ENCODE data around the gene MAP3K4. TPM values are rescaled to one million over a fixed set of nuclear protein-coding genes. Genes with fewer than 3 reads are reported as not detected.
A peak's percentile ranks its signal among the peaks of the same experiment; 100 is the strongest.

Gene MAP3K4
- total and polyA plus RNA-seq, 5 donors: 11.8 to 42.3 (median 29.9) TPM

- H3K27ac ChIP-seq (ENCODE audit: low read length): no peak overlapping the region
- ATAC-seq: no peak
Measured at GRCh38 chr6:160987265-160987664, 4.3 kb upstream of the MAP3K4 start.

GRCh38 chr6:160990847-160991405, 643 bp upstream of the MAP3K4 start:
- peak overlapping the region; percentile 52 for H3K4me3 ChIP-seq (ENCODE audit: low read length)
- H3K27ac ChIP-seq (ENCODE audit: low read length): peak overlapping the region; percentile 96
- H3K4me1 ChIP-seq (ENCODE audit: control insufficient read depth, insufficient read depth, low read length): peaks cover 3% of the 10 kb centered on the region
- intact Hi-C loops (cut with DNase I): loop anchor here (5.0 to 10.0 kb wide), 2 partner anchors 59 to 384 kb away; no protein-coding TSS in a partner anchor
- H3K27me3 ChIP-seq (ENCODE audit: control insufficient read depth, insufficient read depth): no peaks in the 10 kb centered on the region
- H3K9me3 ChIP-seq (ENCODE audit: control insufficient read depth, low read length): no peaks in the 10 kb centered on the region
- no peak for ATAC-seq
- no peak for DNase-seq
- 4% methylated on average over 15 of the region's 15 CpGs for WGBS

More at GRCh38 chr6:160987265-160987664, 4.3 kb upstream of the MAP3K4 start:
- H3K9me3 ChIP-seq (ENCODE audit: control insufficient read depth, low read length): no peaks in the 10 kb centered on the region
- intact Hi-C loops (cut with DNase I): no loop called here
- H3K27me3 ChIP-seq (ENCODE audit: control insufficient read depth, insufficient read depth): no peaks in the 10 kb centered on the region
- no peak for DNase-seq
- no peak overlapping the region for H3K4me3 ChIP-seq (ENCODE audit: low read length)
- no peaks in the 10 kb centered on the region for H3K4me1 ChIP-seq (ENCODE audit: control insufficient read depth, insufficient read depth, low read length)
- WGBS: 71% methylated on average over 3 of the region's 3 CpGs

- peak; percentile 65 to 74 for ATAC-seq
- intact Hi-C loops (cut with DNase I): loop anchor here (5.0 to 10.0 kb wide), 2 partner anchors 60 to 382 kb away; no protein-coding TSS in a partner anchor
- H3K27me3 ChIP-seq (ENCODE audit: control insufficient read depth, insufficient read depth): no peaks in the 10 kb centered on the region
- peak overlapping the region; percentile 52 for H3K4me3 ChIP-seq (ENCODE audit: low read length)
- peak overlapping the region; percentile 96 for H3K27ac ChIP-seq (ENCODE audit: low read length)
- H3K9me3 ChIP-seq (ENCODE audit: control insufficient read depth, low read length): no peaks in the 10 kb centered on the region
- under 1% methylated on average over 47 of the region's 47 CpGs for WGBS
- H3K4me1 ChIP-seq (ENCODE audit: control insufficient read depth, insufficient read depth, low read length): peaks cover 7% of the 10 kb centered on the region
- DNase-seq: peak; percentile 53 to 81 (median 72)
Measured at GRCh38 chr6:160992061-160992979, 751 bp downstream of the MAP3K4 start.

GRCh38 chr6:160992980-160993314, 1.4 kb downstream of the MAP3K4 start:
- Histone ChIP-seq H3K27ac (ENCODE audit: low read length) (no peak overlapping the region), H3K4me3 (ENCODE audit: low read length) (peak overlapping the region; percentile 52), H3K4me1 (ENCODE audit: control insufficient read depth, insufficient read depth, low read length) (peaks cover 7% of the 10 kb centered on the region), H3K27me3 (ENCODE audit: control insufficient read depth, insufficient read depth) (no peaks in the 10 kb centered on the region), H3K9me3 (ENCODE audit: control insufficient read depth, low read length) (no peaks in the 10 kb centered on the region)
- ATAC-seq: no peak
- intact Hi-C loops (cut with DNase I): loop anchor here (5.0 to 10.0 kb wide), 2 partner anchors 61 to 382 kb away; no protein-coding TSS in a partner anchor
- no peak for DNase-seq

GRCh38 chr6:160995271-160995670, 3.7 kb downstream of the MAP3K4 start:
- Histone ChIP-seq H3K27ac (ENCODE audit: low read length) (no peak overlapping the region), H3K4me1 (ENCODE audit: control insufficient read depth, insufficient read depth, low read length) (peaks cover 7% of the 10 kb centered on the region), H3K4me3 (ENCODE audit: low read length) (no peak overlapping the region), H3K27me3 (ENCODE audit: control insufficient read depth, insufficient read depth) (no peaks in the 10 kb centered on the region), H3K9me3 (ENCODE audit: control insufficient read depth, low read length) (no peaks in the 10 kb centered on the region)
- intact Hi-C loops (cut with DNase I): loop anchor here in 1 of 4 donors (10.0 kb wide), 1 partner anchor 380 kb away; no protein-coding TSS in a partner anchor
- DNase-seq (no peak), ATAC-seq (no peak)
- WGBS: 62% methylated on average over 1 of the region's 1 CpG

- Histone ChIP-seq H3K27me3 (ENCODE audit: control insufficient read depth, insufficient read depth) (no peaks in the 10 kb centered on the region), H3K4me3 (ENCODE audit: low read length) (no peak overlapping the region), H3K4me1 (ENCODE audit: control insufficient read depth, insufficient read depth, low read length) (peaks cover 7% of the 10 kb centered on the region), H3K9me3 (ENCODE audit: control insufficient read depth, low read length) (no peaks in the 10 kb centered on the region), H3K27ac (ENCODE audit: low read length) (no peak overlapping the region)
- DNase-seq: no peak
- WGBS: 78% methylated on average over 4 of the region's 4 CpGs
- intact Hi-C loops (cut with DNase I): loop anchor here in 1 of 4 donors (10.0 kb wide), 1 partner anchor 379 kb away; no protein-coding TSS in a partner anchor
- no peak for ATAC-seq
Measured at GRCh38 chr6:160996131-160996601, 4.6 kb downstream of the MAP3K4 start.

- peaks cover 9% of the 10 kb centered on the region for H3K4me1 ChIP-seq (ENCODE audit: control insufficient read depth, insufficient read depth, low read length)
- no peak for DNase-seq
- WGBS: 75% methylated on average over 3 of the region's 3 CpGs
Measured at GRCh38 chr6:160998217-160998616, 6.6 kb downstream of the MAP3K4 start.

GRCh38 chr6:160998766-160999165, 7.2 kb downstream of the MAP3K4 start:
- Histone ChIP-seq H3K4me1 (ENCODE audit: control insufficient read depth, insufficient read depth, low read length) (peaks cover 9% of the 10 kb centered on the region), H3K27ac (ENCODE audit: low read length) (no peak overlapping the region), H3K27me3 (ENCODE audit: control insufficient read depth, insufficient read depth) (no peaks in the 10 kb centered on the region), H3K9me3 (ENCODE audit: control insufficient read depth, low read length) (no peaks in the 10 kb centered on the region), H3K4me3 (ENCODE audit: low read length) (no peak overlapping the region)
- DNase-seq: no peak
- ATAC-seq: no peak
- WGBS: 63% methylated on average over 4 of the region's 4 CpGs
- intact Hi-C loops (cut with DNase I): loop anchor here in 1 of 4 donors (10.0 kb wide), 1 partner anchor 376 kb away; no protein-coding TSS in a partner anchor

More at GRCh38 chr6:160998217-160998616, 6.6 kb downstream of the MAP3K4 start:
- intact Hi-C loops (cut with DNase I): loop anchor here in 1 of 4 donors (10.0 kb wide), 1 partner anchor 377 kb away; no protein-coding TSS in a partner anchor
- H3K4me3 ChIP-seq (ENCODE audit: low read length): no peak overlapping the region
- no peak overlapping the region for H3K27ac ChIP-seq (ENCODE audit: low read length)
- no peaks in the 10 kb centered on the region for H3K9me3 ChIP-seq (ENCODE audit: control insufficient read depth, low read length)
- H3K27me3 ChIP-seq (ENCODE audit: control insufficient read depth, insufficient read depth): no peaks in the 10 kb centered on the region
- ATAC-seq: no peak

- Histone ChIP-seq H3K9me3 (ENCODE audit: control insufficient read depth, low read length) (no peaks in the 10 kb centered on the region), H3K27ac (ENCODE audit: low read length) (no peak overlapping the region), H3K4me1 (ENCODE audit: control insufficient read depth, insufficient read depth, low read length) (peaks cover 9% of the 10 kb centered on the region), H3K4me3 (ENCODE audit: low read length) (no peak overlapping the region), H3K27me3 (ENCODE audit: control insufficient read depth, insufficient read depth) (no peaks in the 10 kb centered on the region)
- intact Hi-C loops (cut with DNase I): loop anchor here in 1 of 4 donors (10.0 kb wide), 1 partner anchor 375 kb away; no protein-coding TSS in a partner anchor
- DNase-seq (no peak), ATAC-seq (no peak)
- WGBS: 86% methylated on average over 7 of the region's 7 CpGs
Measured at GRCh38 chr6:160999516-160999915, 7.9 kb downstream of the MAP3K4 start.

- no peaks in the 10 kb centered on the region for H3K27me3 ChIP-seq (ENCODE audit: control insufficient read depth, insufficient read depth)
- no peak overlapping the region for H3K27ac ChIP-seq (ENCODE audit: low read length)
- DNase-seq: no peak
- 100% methylated on average over 1 of the region's 1 CpG for WGBS
- intact Hi-C loops (cut with DNase I): no loop called here
- no peak overlapping the region for H3K4me3 ChIP-seq (ENCODE audit: low read length)
- ATAC-seq: no peak
- peaks cover 7% of the 10 kb centered on the region for H3K4me1 ChIP-seq (ENCODE audit: control insufficient read depth, insufficient read depth, low read length)
- no peaks in the 10 kb centered on the region for H3K9me3 ChIP-seq (ENCODE audit: control insufficient read depth, low read length)
Measured at GRCh38 chr6:161000632-161001031, 9.1 kb downstream of the MAP3K4 start.

- no peaks in the 10 kb centered on the region for H3K9me3 ChIP-seq (ENCODE audit: control insufficient read depth, low read length)
- no peak overlapping the region for H3K27ac ChIP-seq (ENCODE audit: low read length)
- H3K4me1 ChIP-seq (ENCODE audit: control insufficient read depth, insufficient read depth, low read length): peaks cover 3% of the 10 kb centered on the region
- ATAC-seq (no peak), DNase-seq (no peak)
- intact Hi-C loops (cut with DNase I): no loop called here
- H3K4me3 ChIP-seq (ENCODE audit: low read length): no peak overlapping the region
- 63% methylated on average over 4 of the region's 4 CpGs for WGBS
- no peaks in the 10 kb centered on the region for H3K27me3 ChIP-seq (ENCODE audit: control insufficient read depth, insufficient read depth)
Measured at GRCh38 chr6:161001421-161001820, 9.9 kb downstream of the MAP3K4 start.

Measured in right cardiac atrium (tissue), 5 donors.